Measurements from ENCODE around the gene CEP85L. TPM values are rescaled to one million over a fixed set of nuclear protein-coding genes. Genes with fewer than 3 reads are reported as not detected.

The CEP85L gene
- total and polyA plus RNA-seq, 2 of the 13 experiments (the other 11 are each of a cell fraction or from before 2014, with no cell fraction given): 0.44 to 1.7 TPM

DNA sequence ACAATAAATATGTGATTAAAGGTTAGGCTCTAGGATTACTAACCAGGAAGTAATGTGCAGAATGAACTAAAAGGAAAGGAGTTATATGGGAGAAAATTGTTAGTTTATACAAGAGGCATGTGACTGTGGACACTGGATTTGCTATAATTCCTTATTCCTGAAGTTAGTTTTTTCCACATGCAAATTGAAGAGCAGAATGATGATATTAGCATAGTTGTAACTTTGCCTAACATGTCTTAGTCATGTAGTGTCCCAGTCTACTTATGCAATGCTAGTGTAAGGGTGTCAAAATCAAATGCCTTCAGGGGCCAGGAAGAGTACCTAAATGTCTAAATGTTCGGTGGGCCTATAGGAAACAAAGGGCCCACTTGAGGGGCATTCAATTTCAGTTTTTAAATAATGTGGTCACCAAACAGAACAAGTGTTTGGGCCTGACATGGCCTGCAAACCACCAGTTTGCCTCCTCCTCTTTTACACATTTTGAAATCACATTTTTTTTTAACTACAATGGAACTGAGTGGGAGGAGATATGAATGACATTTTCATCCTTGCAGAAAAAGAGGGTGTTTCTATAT lies 28.0 kb upstream of the CEP85L start:
- no peaks in the 10 kb centered on the region for H3K9me3 ChIP-seq (ENCODE audit: low read length)
- intact Hi-C loops (cut with micrococcal nuclease; ENCODE audit: unreplicated experiment) (no loop called here), in situ Hi-C loops (cut with HindIII; ENCODE audit: extremely low pct_ligation_motif_present, low pct_unique_long_range_greater_than_20kb) (no loop called here)
- H2AFZ ChIP-seq (ENCODE audit: low read length): no peak overlapping the region
- 6% methylated on average over 1 of the region's 1 CpG for WGBS (ENCODE audit: low lambda C conversion rate)
- no peaks in the 10 kb centered on the region for H4K20me1 ChIP-seq (ENCODE audit: insufficient read depth, low read length)
- no peak overlapping the region for H3K9ac ChIP-seq (ENCODE audit: insufficient read depth, low read depth, low read length)
- no peak for FAIRE-seq
- H3K27ac ChIP-seq (ENCODE audit: extremely low read length, insufficient read depth, low read length): no peak overlapping the region
- BruUV-seq (replicated peaks): no TSS peak
- H3K27me3 ChIP-seq (ENCODE audit: control insufficient read depth in 1 of 2, insufficient read depth in 2 of 2, low read length in 2 of 2): no peaks in the 10 kb centered on the region
- H3K36me3 ChIP-seq (replicated peaks in 1 of 2; ENCODE audit: control insufficient read depth in 1 of 2, insufficient read depth in 2 of 2, low read length in 2 of 2): no peaks in the 10 kb centered on the region
- no peak overlapping the region for H3K4me2 ChIP-seq (ENCODE audit: low read depth, low read length)
- no peak overlapping the region for H3K4me3 ChIP-seq (replicated peaks in 1 of 3; ENCODE audit: insufficient read depth in 1 of 3, low read depth in 2 of 3, low read length in 3 of 3)
- no peak for DNase-seq (ENCODE audit: low spot score)
- CTCF ChIA-PET (ENCODE audit: low intra/inter-chr PET ratio, low total read pairs): no interaction called here
- TF ChIP-seq ZNF260 (CRISPR knock-in tag; IDR thresholded peaks at IDR 0.05; ENCODE audit: borderline replicate concordance, low read depth) (no peak), ZNF382 (CRISPR knock-in tag; IDR thresholded peaks at IDR 0.05; ENCODE audit: borderline replicate concordance) (no peak), ZNF496 (CRISPR knock-in tag; IDR thresholded peaks at IDR 0.05; ENCODE audit: insufficient replicate concordance) (no peak)
- no peaks in the 10 kb centered on the region for H3K79me2 ChIP-seq (ENCODE audit: insufficient read depth, low read length)
- POLR2A ChIA-PET: no interaction called here
- ATAC-seq: no peak
- no peaks in the 10 kb centered on the region for H3K4me1 ChIP-seq (ENCODE audit: insufficient read depth, low read length)

DNA sequence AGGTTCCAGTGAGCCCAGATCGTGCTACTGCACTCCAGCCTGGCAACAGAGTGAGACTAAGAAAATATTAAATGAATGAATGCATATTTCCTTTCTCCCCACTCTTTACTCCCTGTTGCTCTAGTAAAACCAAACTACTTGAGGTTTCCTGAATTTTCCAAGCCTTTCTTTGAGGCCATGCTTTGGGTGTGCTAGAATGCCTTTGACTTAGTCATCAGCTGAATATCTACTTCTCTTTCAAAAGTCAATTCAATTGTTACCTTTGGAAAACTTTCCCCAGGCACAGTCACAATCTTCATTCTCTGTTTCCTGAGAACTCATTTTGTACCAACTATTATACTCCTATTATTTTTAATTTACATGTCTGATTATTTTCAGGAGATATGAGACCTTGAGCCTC lies 27.5 kb upstream of the CEP85L start:
- no peak overlapping the region for H3K27ac ChIP-seq (ENCODE audit: extremely low read length, insufficient read depth, low read length)
- H3K79me2 ChIP-seq (ENCODE audit: insufficient read depth, low read length): no peaks in the 10 kb centered on the region
- no peak overlapping the region for H3K4me3 ChIP-seq (replicated peaks in 1 of 3; ENCODE audit: insufficient read depth in 1 of 3, low read depth in 2 of 3, low read length in 3 of 3)
- ChIA-PET POLR2A (no interaction called here), CTCF (ENCODE audit: low intra/inter-chr PET ratio, low total read pairs) (no interaction called here)
- H3K4me1 ChIP-seq (ENCODE audit: insufficient read depth, low read length): no peaks in the 10 kb centered on the region
- ATAC-seq (no peak), FAIRE-seq (no peak), DNase-seq (ENCODE audit: low spot score) (no peak)
- no TSS peak for BruUV-seq (replicated peaks)
- in situ Hi-C loops (cut with HindIII; ENCODE audit: extremely low pct_ligation_motif_present, low pct_unique_long_range_greater_than_20kb): no loop called here
- no peak overlapping the region for H3K9ac ChIP-seq (ENCODE audit: insufficient read depth, low read depth, low read length)
- H3K27me3 ChIP-seq (ENCODE audit: control insufficient read depth in 1 of 2, insufficient read depth in 2 of 2, low read length in 2 of 2): no peaks in the 10 kb centered on the region
- 0% methylated on average over 1 of the region's 1 CpG for WGBS (ENCODE audit: low lambda C conversion rate)
- H3K36me3 ChIP-seq (replicated peaks in 1 of 2; ENCODE audit: control insufficient read depth in 1 of 2, insufficient read depth in 2 of 2, low read length in 2 of 2): no peaks in the 10 kb centered on the region
- H2AFZ ChIP-seq (ENCODE audit: low read length): no peak overlapping the region
- intact Hi-C loops (cut with micrococcal nuclease; ENCODE audit: unreplicated experiment): no loop called here
- no peak overlapping the region for H3K4me2 ChIP-seq (ENCODE audit: low read depth, low read length)
- no peaks in the 10 kb centered on the region for H3K9me3 ChIP-seq (ENCODE audit: low read length)
- no peaks in the 10 kb centered on the region for H4K20me1 ChIP-seq (ENCODE audit: insufficient read depth, low read length)
- no peak for TF ChIP-seq SMARCC2 (IDR thresholded peaks at IDR 0.05)
- no peak for TF ChIP-seq REXO4 (CRISPR knock-in tag; IDR thresholded peaks at IDR 0.05; ENCODE audit: borderline replicate concordance)
- TF ChIP-seq FOSL1 (CRISPR knock-in tag; IDR thresholded peaks at IDR 0.05; ENCODE audit: borderline replicate concordance): no peak
- no peak for TF ChIP-seq RELA (CRISPR knock-in tag; IDR thresholded peaks at IDR 0.05)
- TF ChIP-seq JUND (CRISPR knock-in tag; IDR thresholded peaks at IDR 0.05): no peak
- no peak for TF ChIP-seq PCBP1 (IDR thresholded peaks at IDR 0.05; ENCODE audit: borderline replicate concordance, low read depth, low read length)
- TF ChIP-seq BRD4 (CRISPR knock-in tag; IDR thresholded peaks at IDR 0.05): no peak
- TF ChIP-seq, protein P1, sequence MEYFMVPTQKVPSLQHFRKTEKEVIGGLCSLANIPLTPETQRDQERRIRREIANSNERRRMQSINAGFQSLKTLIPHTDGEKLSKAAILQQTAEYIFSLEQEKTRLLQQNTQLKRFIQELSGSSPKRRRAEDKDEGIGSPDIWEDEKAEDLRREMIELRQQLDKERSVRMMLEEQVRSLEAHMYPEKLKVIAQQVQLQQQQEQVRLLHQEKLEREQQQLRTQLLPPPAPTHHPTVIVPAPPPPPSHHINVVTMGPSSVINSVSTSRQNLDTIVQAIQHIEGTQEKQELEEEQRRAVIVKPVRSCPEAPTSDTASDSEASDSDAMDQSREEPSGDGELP (IDR thresholded peaks at IDR 0.05; ENCODE audit: borderline replicate concordance, low read depth): no peak
- no peak for TF ChIP-seq SALL1 (CRISPR knock-in tag; IDR thresholded peaks at IDR 0.05)
- no peak for TF ChIP-seq XBP1 (CRISPR knock-in tag; IDR thresholded peaks at IDR 0.05)
- no peak for TF ChIP-seq ZNF530 (CRISPR knock-in tag; IDR thresholded peaks at IDR 0.05; ENCODE audit: low read depth)

Measured in HepG2 (cell line).